SK-N-DZ (cell line): ENCODE measurements around the gene PPARGC1A.

Source experiments
- DNase-seq: peaks from one replicate; pipeline ENCODE4 v3.0.0-alpha.2; 2015; ENCODE audit warnings: low spot score

The PPARGC1A gene

DNA sequence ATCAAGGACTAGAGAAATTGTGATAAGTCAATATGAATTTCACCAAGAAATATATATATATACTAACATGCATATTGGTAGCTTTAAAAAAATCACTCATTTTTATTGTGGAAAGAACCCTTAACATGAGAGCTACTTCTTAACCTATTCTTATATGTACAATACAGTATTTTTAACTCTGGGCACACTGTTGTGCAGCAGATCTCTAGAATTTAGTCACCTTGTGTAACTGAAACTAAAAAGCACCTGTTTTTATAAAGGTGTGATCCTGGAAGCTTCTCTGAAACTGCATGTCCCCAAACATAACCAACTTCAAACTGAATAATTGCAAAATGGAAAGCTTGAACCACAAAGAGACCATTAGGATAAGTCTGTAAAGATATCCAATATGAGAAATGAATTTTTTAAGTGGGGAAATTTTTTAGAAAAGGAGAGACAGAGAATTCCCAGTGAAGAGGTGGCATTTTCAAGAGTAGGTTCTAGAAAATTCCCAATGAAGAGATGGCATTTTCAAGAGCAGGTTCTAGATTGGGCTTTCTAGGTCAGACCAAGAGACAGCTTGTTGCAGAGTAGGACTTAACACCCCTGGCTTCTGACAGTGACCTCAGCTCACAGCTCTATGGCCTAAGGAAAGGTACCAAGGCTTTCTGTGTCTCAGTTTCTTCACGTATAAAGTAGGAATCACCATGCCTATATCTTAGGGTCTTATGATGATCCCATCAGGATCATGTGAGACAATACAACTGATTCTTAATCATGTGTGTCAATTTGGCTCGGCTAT, 22.0 kb upstream of the PPARGC1A start:
- DNase-seq: no peak

DNA sequence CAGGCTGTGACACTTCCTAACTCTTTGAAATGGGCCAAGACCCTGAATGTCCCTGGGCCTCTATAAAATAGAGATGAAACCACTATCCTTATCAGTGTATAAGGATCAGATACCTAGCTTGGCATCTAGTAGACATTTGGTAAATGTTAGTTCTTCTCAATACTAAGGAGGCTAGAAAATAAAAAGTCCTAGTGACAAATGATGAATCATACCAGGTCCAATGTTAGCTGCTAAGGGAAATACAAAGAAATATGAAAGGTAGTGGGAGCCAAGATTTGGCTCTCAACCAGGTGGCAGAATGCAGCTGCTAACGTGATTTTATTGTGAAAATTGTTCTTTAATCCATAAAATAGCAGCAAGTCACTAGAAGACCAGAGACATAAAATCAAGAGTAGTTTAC, 19.8 kb upstream of the PPARGC1A start:
- no peak for DNase-seq

DNA sequence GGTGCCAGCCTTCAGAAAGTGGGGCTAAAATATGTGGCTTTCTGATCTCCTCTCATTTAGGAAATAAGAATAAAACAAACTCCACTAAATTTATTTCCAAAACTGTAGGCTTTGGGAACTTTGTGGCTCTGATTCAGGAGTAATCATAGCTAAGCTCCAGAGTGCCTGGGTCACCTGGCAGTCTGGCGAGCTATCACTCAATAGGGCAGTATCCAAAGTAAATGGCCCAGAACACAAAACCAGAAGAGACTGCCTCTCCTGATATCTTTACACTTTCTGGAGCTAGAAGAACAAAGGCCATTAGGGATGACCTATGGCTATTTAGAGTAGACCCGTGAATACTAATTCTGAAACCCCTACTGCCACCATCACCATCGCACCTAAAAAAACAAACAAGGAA, 17.0 kb upstream of the PPARGC1A start:
- DNase-seq: no peak

GRCh38 chr4:23904639-23905071, 14.8 kb upstream of the PPARGC1A start:
- DNase-seq: no peak

GRCh38 chr4:23903859-23904438, 14.1 kb upstream of the PPARGC1A start:
- DNase-seq: peak; percentile 14

DNA sequence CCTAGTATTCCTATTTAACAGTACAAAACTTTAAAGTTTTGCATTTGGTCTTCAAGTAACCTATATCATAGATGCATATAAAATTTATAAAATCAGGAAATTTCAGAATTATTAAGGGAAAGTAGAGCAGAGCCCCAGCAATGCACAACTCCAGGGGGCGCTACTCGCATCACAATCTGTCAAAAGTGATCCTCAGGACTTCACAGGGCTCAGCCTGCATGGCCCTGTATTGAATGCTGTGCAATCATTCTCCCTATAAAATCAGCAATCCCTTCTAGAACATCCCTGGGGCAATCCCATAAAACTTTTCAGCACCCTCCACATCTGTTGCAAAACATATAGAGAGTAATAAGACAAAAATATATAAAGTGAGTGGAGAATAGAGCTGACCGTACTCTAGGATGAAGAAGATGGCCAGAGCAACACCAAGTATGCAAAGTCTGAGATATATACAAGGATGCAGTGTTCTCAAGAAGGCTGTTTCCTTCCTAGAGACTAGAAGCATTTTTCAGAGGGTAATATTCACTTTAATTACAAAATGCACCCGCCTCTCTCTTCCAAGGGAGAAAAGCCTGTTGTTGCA, 12.5 kb upstream of the PPARGC1A start:
- no peak for DNase-seq

DNA sequence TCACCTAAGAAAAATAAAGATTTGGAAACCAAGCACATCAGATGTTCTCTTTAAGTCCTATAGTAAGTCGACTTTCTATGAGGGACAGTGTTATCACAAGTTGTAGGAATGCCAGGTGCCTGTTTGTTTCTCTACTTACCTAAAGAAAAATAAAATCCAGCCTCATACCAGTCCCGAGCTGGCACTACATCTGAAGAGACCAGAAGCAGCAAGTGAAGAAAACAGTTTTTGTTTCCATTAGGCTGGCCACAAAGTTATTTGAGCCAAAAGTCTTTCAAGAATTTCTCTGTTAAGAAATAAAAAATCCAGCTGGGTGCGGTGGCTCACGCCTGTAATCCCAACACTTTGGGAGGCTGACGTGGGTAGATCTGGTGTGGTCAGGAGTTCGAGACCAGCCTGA, 10.8 kb upstream of the PPARGC1A start:
- no peak for DNase-seq

GRCh38 chr4:23899565-23899964, 9.7 kb upstream of the PPARGC1A start:
- DNase-seq: no peak

- no peak for DNase-seq
Measured at GRCh38 chr4:23897564-23898109, 7.8 kb upstream of the PPARGC1A start.

- DNase-seq: no peak
Measured at GRCh38 chr4:23894021-23894420, 4.2 kb upstream of the PPARGC1A start.

- DNase-seq: no peak
Measured at GRCh38 chr4:23891064-23891421, 1.2 kb upstream of the PPARGC1A start.

DNA sequence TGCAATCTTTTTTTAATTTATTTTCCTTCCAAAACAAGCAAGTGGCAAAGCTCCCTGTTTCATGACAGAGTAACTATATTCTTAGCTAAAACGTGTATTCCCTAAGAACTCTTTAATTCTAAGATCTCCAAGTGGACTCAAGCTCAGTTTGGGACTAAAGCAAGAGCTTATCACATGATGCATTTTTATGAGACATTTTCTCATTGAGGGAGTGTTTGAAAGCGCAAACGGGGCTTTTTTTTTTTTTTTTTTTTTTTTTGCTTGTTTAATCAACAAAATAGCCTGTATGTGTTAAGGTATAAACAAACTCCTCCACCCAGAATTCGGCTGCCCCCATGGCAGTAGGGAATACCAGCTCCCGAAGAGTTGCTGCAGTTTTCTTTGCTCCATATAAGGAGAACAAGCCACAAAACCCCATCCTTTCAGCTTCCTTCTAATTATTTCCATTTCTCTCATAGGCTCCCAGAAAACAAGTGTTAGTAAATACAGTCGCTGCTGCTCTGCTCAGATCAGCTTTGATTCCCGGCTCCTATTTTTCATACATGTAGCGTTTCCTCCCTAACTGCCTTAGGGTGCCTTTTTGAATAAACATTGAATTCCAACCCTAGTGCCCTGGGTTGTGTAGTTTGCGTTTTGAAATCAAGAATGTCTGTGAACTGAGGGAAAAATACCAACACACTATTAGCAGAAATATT, 669 bp upstream of the PPARGC1A start:
- no peak for DNase-seq

DNA sequence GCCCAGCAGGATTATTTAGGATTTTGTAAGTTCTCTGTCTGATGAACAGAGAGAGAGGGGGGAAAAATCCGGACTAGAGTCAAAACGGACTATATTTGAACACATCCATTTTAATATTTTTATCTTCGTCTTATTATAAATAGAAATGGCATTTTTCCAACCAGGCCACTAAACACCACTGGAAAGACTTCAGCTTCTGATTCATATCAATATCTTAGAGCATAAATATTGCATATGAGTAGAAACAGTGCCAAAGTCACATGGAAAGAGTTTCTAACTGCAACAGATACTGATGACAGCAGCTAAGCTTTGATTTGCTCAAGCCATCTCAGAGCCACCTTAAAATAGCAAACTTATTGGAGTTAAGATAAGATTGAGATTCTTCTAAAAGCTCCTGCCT, 456 bp downstream of the PPARGC1A start:
- no peak for DNase-seq

- DNase-seq: peak; percentile 84
Measured at GRCh38 chr4:23888421-23889319, 1.2 kb downstream of the PPARGC1A start.

DNA sequence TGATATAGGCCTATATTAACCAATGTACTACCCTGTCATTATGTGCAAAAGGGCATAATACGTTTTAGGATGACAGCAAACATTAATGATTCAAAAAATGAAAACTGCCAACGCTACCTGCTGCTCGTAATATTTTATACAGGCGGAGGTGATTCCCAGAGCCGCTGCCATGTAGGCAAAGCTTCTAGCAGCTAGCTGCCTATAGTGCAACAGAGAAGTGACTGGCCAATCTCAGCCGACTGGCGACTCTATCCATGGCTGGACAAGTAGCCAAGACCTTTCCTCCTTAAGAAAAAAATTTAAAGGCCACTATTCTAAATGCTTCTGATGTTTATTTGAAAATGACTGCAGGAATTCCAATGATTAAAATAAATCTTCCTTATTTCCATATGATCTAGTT, 1.9 kb downstream of the PPARGC1A start:
- peak; percentile 30 for DNase-seq

- no peak for DNase-seq
Measured at GRCh38 chr4:23887173-23887572, 2.7 kb downstream of the PPARGC1A start.

DNA sequence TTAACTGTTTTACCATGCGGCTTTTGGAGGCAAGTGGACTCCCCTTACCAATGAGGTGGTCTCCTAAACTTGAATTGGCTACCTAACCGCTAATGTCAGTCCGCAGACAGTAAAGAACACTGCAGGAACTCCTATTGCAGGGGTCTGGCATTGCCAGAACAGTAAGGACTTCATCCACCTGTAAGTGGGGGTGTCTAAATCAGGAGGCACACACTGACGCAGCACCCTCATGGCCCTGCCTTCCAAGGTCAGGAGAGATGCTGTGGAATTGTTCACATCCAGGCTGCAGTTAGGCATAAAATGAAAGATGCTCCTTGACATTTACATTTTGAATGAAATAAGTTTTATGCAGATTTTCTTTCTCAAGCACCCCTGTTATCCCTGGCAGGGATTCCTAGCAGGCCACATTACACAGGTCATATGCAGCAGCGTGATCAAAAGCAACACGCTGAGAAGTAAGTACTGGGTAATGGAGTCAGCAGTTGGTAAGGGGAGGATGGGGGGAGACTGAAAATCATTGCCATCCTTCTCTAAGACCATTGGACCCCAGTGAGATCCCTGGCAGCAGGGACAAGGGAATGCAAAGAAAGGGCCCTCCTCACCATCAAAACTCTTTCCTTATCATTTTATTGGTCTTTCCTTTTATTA, 3.8 kb downstream of the PPARGC1A start:
- no peak for DNase-seq

- no peak for DNase-seq
Measured at GRCh38 chr4:23884741-23885140, 5.1 kb downstream of the PPARGC1A start.

- no peak for DNase-seq
Measured at GRCh38 chr4:23884261-23884660, 5.6 kb downstream of the PPARGC1A start.

- DNase-seq: no peak
Measured at GRCh38 chr4:23882976-23883531, 6.8 kb downstream of the PPARGC1A start.
